Erythroblast (primary cell): ENCODE results near the gene R3HDM4.

Experiments
- GATA1 ChIP-seq: IDR thresholded peaks from 2 replicates; pipeline ENCODE4 v1.6.1; 2011; ENCODE audit warnings: low read depth, mild to moderate bottlenecking, control low read depth, low read length, moderate library complexity
- POLR2A ChIP-seq: IDR thresholded peaks from 2 replicates; pipeline ENCODE4 v1.6.1; 2011; ENCODE audit warnings: mild to moderate bottlenecking, low read length

DNA sequence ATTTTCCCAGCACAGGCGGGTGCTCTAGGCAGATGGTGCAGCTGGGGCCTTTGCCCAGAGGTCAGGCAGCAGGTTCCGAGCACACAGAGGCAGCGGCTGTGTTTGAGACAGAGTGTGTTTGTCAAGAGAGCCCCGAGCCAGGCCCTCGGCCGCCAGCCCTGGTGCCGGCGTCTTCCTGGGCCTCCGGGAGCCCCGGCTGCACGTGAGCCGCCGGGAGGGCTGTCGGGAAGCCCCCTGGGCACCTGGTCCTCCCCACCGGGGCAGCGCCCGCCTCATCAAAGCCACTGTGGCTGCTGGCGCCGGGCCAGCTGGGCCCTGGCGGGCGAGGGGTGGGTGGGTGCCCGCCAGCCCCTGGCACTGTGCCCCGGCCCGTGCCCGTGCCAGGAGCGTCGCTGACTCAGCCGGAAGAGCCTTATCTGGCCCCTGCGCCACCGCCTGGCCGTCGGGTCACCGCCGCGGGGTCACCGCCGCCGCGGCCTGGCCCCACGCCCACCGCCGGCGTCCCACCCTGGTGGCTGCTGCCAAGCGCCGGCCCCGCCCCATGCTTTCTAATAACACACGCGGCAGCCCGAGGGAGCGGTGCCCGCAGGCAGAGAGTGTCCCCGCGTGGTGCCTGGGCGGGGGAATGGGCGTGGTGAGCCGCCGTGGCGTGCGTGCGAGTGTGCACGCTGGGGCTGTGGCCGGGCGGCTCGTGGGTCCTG, 27.7 kb upstream of the R3HDM4 start:
- peak; percentile 62 for TF ChIP-seq POLR2A
- TF ChIP-seq GATA1: no peak
